Measurements from ENCODE around the gene KCNQ1. TPM values are rescaled to one million over a fixed set of nuclear protein-coding genes. Genes with fewer than 3 reads are reported as not detected.

Gene KCNQ1
- total and polyA plus RNA-seq, 7 donors = 0.48 to 3.1 (median 1.1) TPM

- no peak for DNase-seq
- intact Hi-C loops (cut with DNase I) = no loop called here
- WGBS, 3 donors = 81 to 89% (median 87%) methylated on average over 12 of the region's 12 CpGs
Observed at GRCh38 chr11:2397005-2397404, 47.8 kb upstream of the KCNQ1 start.

GRCh38 chr11:2398664-2399355 lies 46.0 kb upstream of the KCNQ1 start:
- Histone ChIP-seq H3K9me3 (no peaks in the 10 kb centered on the region), H3K27me3 (ENCODE audit: insufficient read depth in 3 of 3, low read length in 2 of 3) (no peaks in the 10 kb centered on the region), H3K36me3 (ENCODE audit: insufficient read depth in 1 of 2, low read depth in 1 of 2) (peaks cover 0 to 57% of the 10 kb centered on the region in 2 donors), H3K4me1 (peaks cover 25% of the 10 kb centered on the region), H3K27ac (peak overlapping the region; percentile 98), H3K4me3 (peak overlapping the region; percentile 86)
- intact Hi-C loops (cut with DNase I) = loop anchor here in 1 of 2 donors (2.0 kb wide), 1 partner anchor 16 kb away; no protein-coding TSS in a partner anchor
- ATAC-seq (no peak), DNase-seq (no peak)
- no peak for TF ChIP-seq CTCF (IDR thresholded peaks at IDR 0.05)
- 48 to 59% (median 54%) methylated on average over 7 of the region's 7 CpGs for WGBS, 3 donors

More at GRCh38 chr11:2397005-2397404, 47.8 kb upstream of the KCNQ1 start:
- H3K36me3 ChIP-seq (ENCODE audit: insufficient read depth in 1 of 2, low read depth in 1 of 2) = peaks cover 0 to 46% of the 10 kb centered on the region in 2 donors
- TF ChIP-seq CTCF (IDR thresholded peaks at IDR 0.05) = no peak
- H3K4me1 ChIP-seq = peaks cover 21% of the 10 kb centered on the region
- H3K27ac ChIP-seq = no peak overlapping the region
- ATAC-seq = no peak
- H3K9me3 ChIP-seq = no peaks in the 10 kb centered on the region
- H3K4me3 ChIP-seq = no peak overlapping the region
- H3K27me3 ChIP-seq (ENCODE audit: insufficient read depth in 3 of 3, low read length in 2 of 3) = no peaks in the 10 kb centered on the region

GRCh38 chr11:2399488-2400068 lies 45.2 kb upstream of the KCNQ1 start:
- H3K4me3 ChIP-seq = peak overlapping the region; percentile 86
- intact Hi-C loops (cut with DNase I) = loop anchor here in 1 of 2 donors (2.0 kb wide), 1 partner anchor 17 kb away; no protein-coding TSS in a partner anchor
- DNase-seq (no peak), ATAC-seq (peak in 2 of 4 donors; percentile 5 to 22)
- WGBS, 3 donors = 5 to 7% (median 5%) methylated on average over 19 to 23 of the region's 23 CpGs
- peaks cover 0 to 55% of the 10 kb centered on the region in 2 donors for H3K36me3 ChIP-seq (ENCODE audit: insufficient read depth in 1 of 2, low read depth in 1 of 2)
- no peaks in the 10 kb centered on the region for H3K27me3 ChIP-seq (ENCODE audit: insufficient read depth in 3 of 3, low read length in 2 of 3)
- peak overlapping the region; percentile 98 for H3K27ac ChIP-seq
- no peaks in the 10 kb centered on the region for H3K9me3 ChIP-seq
- TF ChIP-seq CTCF (IDR thresholded peaks at IDR 0.05) = no peak
- peaks cover 25% of the 10 kb centered on the region for H3K4me1 ChIP-seq

- H3K4me3 ChIP-seq = peak within 1 kb of the TSS; percentile 86
- peak; percentile 100 for DNase-seq
- H3K27ac ChIP-seq = peak within 1 kb of the TSS; percentile 98
- H3K27me3 ChIP-seq (ENCODE audit: insufficient read depth in 3 of 3, low read length in 2 of 3) = no peaks in the 10 kb centered on the region
- peaks cover 0 to 49% of the 10 kb centered on the region in 2 donors for H3K36me3 ChIP-seq (ENCODE audit: insufficient read depth in 1 of 2, low read depth in 1 of 2)
- intact Hi-C loops (cut with DNase I) = no loop called here
- H3K4me1 ChIP-seq = peaks cover 25% of the 10 kb centered on the region
- WGBS, 3 donors = 0% methylated on average over 43 to 66 of the region's 66 CpGs
- no peaks in the 10 kb centered on the region for H3K9me3 ChIP-seq
- peak; percentile 91 to 94 (median 92) for ATAC-seq
- TF ChIP-seq CTCF (IDR thresholded peaks at IDR 0.05) = peak; percentile 90
Observed at GRCh38 chr11:2400069-2400761, 44.6 kb upstream of the KCNQ1 start, which contains the start of gene TSSC4. TSSC4 (plus strand) TSS chr11:2400750; CDS start chr11:2402634, 1,884 bp downstream.

Data from psoas muscle (tissue), 8 donors.